Measurements from ENCODE around the gene PRKCB.

- no peak for TF ChIP-seq POLR2A (IDR thresholded peaks at IDR 0.05)
- TF ChIP-seq, protein P1, sequence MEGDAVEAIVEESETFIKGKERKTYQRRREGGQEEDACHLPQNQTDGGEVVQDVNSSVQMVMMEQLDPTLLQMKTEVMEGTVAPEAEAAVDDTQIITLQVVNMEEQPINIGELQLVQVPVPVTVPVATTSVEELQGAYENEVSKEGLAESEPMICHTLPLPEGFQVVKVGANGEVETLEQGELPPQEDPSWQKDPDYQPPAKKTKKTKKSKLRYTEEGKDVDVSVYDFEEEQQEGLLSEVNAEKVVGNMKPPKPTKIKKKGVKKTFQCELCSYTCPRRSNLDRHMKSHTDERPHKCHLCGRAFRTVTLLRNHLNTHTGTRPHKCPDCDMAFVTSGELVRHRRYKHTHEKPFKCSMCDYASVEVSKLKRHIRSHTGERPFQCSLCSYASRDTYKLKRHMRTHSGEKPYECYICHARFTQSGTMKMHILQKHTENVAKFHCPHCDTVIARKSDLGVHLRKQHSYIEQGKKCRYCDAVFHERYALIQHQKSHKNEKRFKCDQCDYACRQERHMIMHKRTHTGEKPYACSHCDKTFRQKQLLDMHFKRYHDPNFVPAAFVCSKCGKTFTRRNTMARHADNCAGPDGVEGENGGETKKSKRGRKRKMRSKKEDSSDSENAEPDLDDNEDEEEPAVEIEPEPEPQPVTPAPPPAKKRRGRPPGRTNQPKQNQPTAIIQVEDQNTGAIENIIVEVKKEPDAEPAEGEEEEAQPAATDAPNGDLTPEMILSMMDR (IDR thresholded peaks at IDR 0.05 in 4 of 5, conservative IDR thresholded peaks at IDR 0.05 in 1 of 5) = no peak
Observed at GRCh38 chr16:23902748-23903414, 67.1 kb downstream of the PRKCB start.

All from gastrocnemius medialis (tissue), 4 donors.